Measurements from ENCODE around the gene RHOT1.
"Not testable (repeated sequence)": the region's sequence is repeated elsewhere in the genome, so short reads cannot be mapped to it uniquely, and the experiment has no call there.

Gene RHOT1

GRCh38 chr17:32107194-32107593, 35.1 kb upstream of the RHOT1 start:
- not testable (repeated sequence) for H3K27ac ChIP-seq (replicated peaks); H3K4me3 ChIP-seq (replicated peaks; ENCODE audit: insufficient read depth, low read length); H3K27me3 ChIP-seq (ENCODE audit: insufficient read depth, poor library complexity, severe bottlenecking); DNase-seq (ENCODE audit: low read depth in 1 of 2, low spot score in 1 of 2)
- TF ChIP-seq SPI1 (IDR thresholded peaks at IDR 0.05; ENCODE audit: borderline replicate concordance, low read depth): peak; percentile 27; the same call in 1 of the 2 replicates

GRCh38 chr17:32110596-32110995, 31.7 kb upstream of the RHOT1 start:
- Histone ChIP-seq H3K27me3 (ENCODE audit: insufficient read depth, poor library complexity, severe bottlenecking) (no peaks in the 10 kb centered on the region), H3K4me3 (replicated peaks; ENCODE audit: insufficient read depth, low read length) (no peak overlapping the region), H3K27ac (replicated peaks) (no peak overlapping the region)
- DNase-seq (ENCODE audit: low read depth in 1 of 2, low spot score in 1 of 2): no peak
- no peak for TF ChIP-seq SPI1 (IDR thresholded peaks at IDR 0.05; ENCODE audit: borderline replicate concordance, low read depth)
- TF ChIP-seq POLR2AphosphoS5 (IDR thresholded peaks at IDR 0.05; ENCODE audit: low read depth): no peak
- TF ChIP-seq CTCF (IDR thresholded peaks at IDR 0.05; ENCODE audit: insufficient read depth, low read length): no peak
- TF ChIP-seq REST (IDR thresholded peaks at IDR 0.05; ENCODE audit: insufficient replicate concordance, low read depth): no peak
- no peak for TF ChIP-seq GABPA (IDR thresholded peaks at IDR 0.05; ENCODE audit: low read depth)

GRCh38 chr17:32111141-32111771, 31.0 kb upstream of the RHOT1 start:
- H3K27ac ChIP-seq (replicated peaks): no peak overlapping the region
- DNase-seq (ENCODE audit: low read depth in 1 of 2, low spot score in 1 of 2): peak; percentile 17 to 44
- TF ChIP-seq REST (IDR thresholded peaks at IDR 0.05; ENCODE audit: insufficient replicate concordance, low read depth) (no peak), SPI1 (IDR thresholded peaks at IDR 0.05; ENCODE audit: borderline replicate concordance, low read depth) (no peak), CTCF (IDR thresholded peaks at IDR 0.05; ENCODE audit: insufficient read depth, low read length) (no peak), GABPA (IDR thresholded peaks at IDR 0.05; ENCODE audit: low read depth) (no peak), POLR2AphosphoS5 (IDR thresholded peaks at IDR 0.05; ENCODE audit: low read depth) (no peak)

GRCh38 chr17:32112416-32112815, 29.9 kb upstream of the RHOT1 start:
- no peak for DNase-seq (ENCODE audit: low read depth in 1 of 2, low spot score in 1 of 2)
- Histone ChIP-seq H3K27me3 (ENCODE audit: insufficient read depth, poor library complexity, severe bottlenecking) (no peaks in the 10 kb centered on the region), H3K4me3 (replicated peaks; ENCODE audit: insufficient read depth, low read length) (no peak overlapping the region), H3K27ac (replicated peaks) (no peak overlapping the region)
- no peak for TF ChIP-seq POLR2AphosphoS5 (IDR thresholded peaks at IDR 0.05; ENCODE audit: low read depth)
- TF ChIP-seq CTCF (IDR thresholded peaks at IDR 0.05; ENCODE audit: insufficient read depth, low read length): no peak
- no peak for TF ChIP-seq REST (IDR thresholded peaks at IDR 0.05; ENCODE audit: insufficient replicate concordance, low read depth)
- no peak for TF ChIP-seq SPI1 (IDR thresholded peaks at IDR 0.05; ENCODE audit: borderline replicate concordance, low read depth)
- TF ChIP-seq GABPA (IDR thresholded peaks at IDR 0.05; ENCODE audit: low read depth): no peak

More at GRCh38 chr17:32111141-32111771, 31.0 kb upstream of the RHOT1 start:
- Histone ChIP-seq H3K27me3 (ENCODE audit: insufficient read depth, poor library complexity, severe bottlenecking) (no peaks in the 10 kb centered on the region), H3K4me3 (replicated peaks; ENCODE audit: insufficient read depth, low read length) (no peak overlapping the region)
